HG03442 (cell line): Measurements from ENCODE around the gene PKD2L2.
"Not testable (repeated sequence)": the region's sequence is repeated elsewhere in the genome, so short reads cannot be mapped to it uniquely, and the experiment has no call there.

ENCODE experiments used
- ATAC-seq: cut with Tn5 transposase; IDR thresholded peaks from one replicate; pipeline ENCODE4 v1.9.1; 2021; ENCODE audit warnings: mild to moderate bottlenecking, moderate library complexity; ENCODE audit not compliant: unreplicated experiment

Gene PKD2L2

GRCh38 chr5:137954131-137954879 lies 65.0 kb downstream of the PKD2L2 start:
- no peak for ATAC-seq

GRCh38 chr5:137957948-137958347 lies 68.7 kb downstream of the PKD2L2 start:
- no peak for ATAC-seq

GRCh38 chr5:137959488-137959887 lies 70.2 kb downstream of the PKD2L2 start:
- no peak for ATAC-seq

GRCh38 chr5:137960141-137960540 lies 70.9 kb downstream of the PKD2L2 start:
- no peak for ATAC-seq

- ATAC-seq = no peak
Observed at GRCh38 chr5:137960819-137961218, 71.6 kb downstream of the PKD2L2 start.

GRCh38 chr5:137970384-137970783 lies 81.1 kb downstream of the PKD2L2 start:
- ATAC-seq = not testable (repeated sequence)

- no peak for ATAC-seq
Observed at GRCh38 chr5:137975208-137975607, 86.0 kb downstream of the PKD2L2 start.

GRCh38 chr5:137989419-137989818 lies 100.2 kb downstream of the PKD2L2 start:
- no peak for ATAC-seq
